WTC11 (cell line): Measurements from ENCODE around the gene PFKFB4. TPM values are rescaled to one million over a fixed set of nuclear protein-coding genes. Genes with fewer than 3 reads are reported as not detected.

ENCODE experiments used
- ATAC-seq: fragments of 200-7000 bp; cut with Tn5 transposase; 2 replicates; pipeline ENCODE4 v1.10.0; 2021; ENCODE audit warnings: mild to moderate bottlenecking, moderate library complexity
- CTCF ChIA-PET: fragments of 300-600 bp; sonication (Branson Sonifier 250); formaldehyde crosslinking; loops from one replicate; lab custom pipeline; 2021; ENCODE audit warnings: antibody characterized with exemption; lab: Charles Lee
- POLR2A ChIA-PET: fragments of 350-600 bp; sonication (Branson Sonifier 250); formaldehyde crosslinking; loops from one replicate; lab custom pipeline; 2021; ENCODE audit warnings: antibody characterized with exemption; lab: Charles Lee
- DNase-seq: peaks from one replicate; pipeline ENCODE4 v3.0.0; 2021; ENCODE audit warnings: low spot score
- H3K27ac Mint-ChIP-seq: 2 replicates; pipeline ENCODE4 v1.8.0; 2021; ENCODE audit warnings: mixed read lengths
- H3K27me3 Mint-ChIP-seq: 2 replicates; pipeline ENCODE4 v1.8.0; 2021; ENCODE audit warnings: low read depth, mild to moderate bottlenecking, moderate library complexity, mixed read lengths
- H3K36me3 Mint-ChIP-seq: 2 replicates; pipeline ENCODE4 v1.8.0; 2021; ENCODE audit warnings: mixed read lengths
- H3K4me1 Mint-ChIP-seq: 2 replicates; pipeline ENCODE4 v1.8.0; 2022; ENCODE audit warnings: mixed read lengths
- H3K4me3 Mint-ChIP-seq: 2 replicates; pipeline ENCODE4 v1.8.0; 2021; ENCODE audit warnings: mild to moderate bottlenecking, moderate library complexity, mixed read lengths
- H3K9me3 Mint-ChIP-seq: 2 replicates; pipeline ENCODE4 v1.8.0; 2021; ENCODE audit warnings: mixed read lengths
- EMX1 ChIP-seq: fragments of 250-450 bp; sonication (Bioruptor Pico); IDR thresholded peaks from 2 replicates; pipeline ENCODE4 v1.8.0; 2021; ENCODE audit warnings: mild to moderate bottlenecking
- ESRRA ChIP-seq: sonication (generic); formaldehyde crosslinking; IDR thresholded peaks from 2 replicates; pipeline ENCODE4 v1.8.1; 2022; ENCODE audit warnings: mild to moderate bottlenecking, missing genetic modification reagents, borderline replicate concordance
- ETV6 ChIP-seq: sonication (generic); formaldehyde crosslinking; IDR thresholded peaks from 2 replicates; pipeline ENCODE4 v1.8.1; 2022; ENCODE audit warnings: mild to moderate bottlenecking, missing genetic modification reagents
- FOXJ3 ChIP-seq: sonication (generic); formaldehyde crosslinking; IDR thresholded peaks from 2 replicates; pipeline ENCODE4 v1.9.0; 2021; ENCODE audit warnings: missing genetic modification reagents, mild to moderate bottlenecking, borderline replicate concordance
- GTF2I ChIP-seq: fragments of 250-450 bp; sonication (Bioruptor Pico); conservative IDR thresholded peaks from 2 replicates; pipeline ENCODE4 v1.4.0; 2021; ENCODE audit warnings: mild to moderate bottlenecking
- IRF2 ChIP-seq: sonication (generic); formaldehyde crosslinking; IDR thresholded peaks from 2 replicates; pipeline ENCODE4 v1.8.0; 2022; ENCODE audit warnings: low read depth, missing genetic modification reagents, borderline replicate concordance
- JAZF1 ChIP-seq: fragments of 250-450 bp; sonication (Bioruptor Pico); IDR thresholded peaks from 2 replicates; pipeline ENCODE4 v1.9.0; 2021; ENCODE audit warnings: moderate library complexity, mild to moderate bottlenecking, inconsistent platforms
- MAX ChIP-seq: sonication (generic); formaldehyde crosslinking; IDR thresholded peaks from 2 replicates; pipeline ENCODE4 v1.8.0; 2022; ENCODE audit warnings: mild to moderate bottlenecking, missing genetic modification reagents
- MYBL2 ChIP-seq: sonication (generic); formaldehyde crosslinking; IDR thresholded peaks from 2 replicates; pipeline ENCODE4 v1.8.1; 2023; ENCODE audit warnings: mild to moderate bottlenecking, moderate library complexity, missing genetic modification reagents
- PRRX2 ChIP-seq: fragments of 250-450 bp; sonication (Bioruptor Pico); IDR thresholded peaks from 2 replicates; pipeline ENCODE4 v1.8.0; 2021; ENCODE audit warnings: mild to moderate bottlenecking
- RELA ChIP-seq: sonication (generic); formaldehyde crosslinking; IDR thresholded peaks from 2 replicates; pipeline ENCODE4 v1.8.1; 2022; ENCODE audit warnings: missing genetic modification reagents, mild to moderate bottlenecking, borderline replicate concordance
- SMAD3 ChIP-seq: sonication (generic); formaldehyde crosslinking; IDR thresholded peaks from 2 replicates; pipeline ENCODE4 v1.8.0; 2022; ENCODE audit warnings: missing genetic modification reagents, mild to moderate bottlenecking, borderline replicate concordance
- SMAD4 ChIP-seq: sonication (generic); formaldehyde crosslinking; IDR thresholded peaks from 2 replicates; pipeline ENCODE4 v1.8.0; 2022; ENCODE audit warnings: mild to moderate bottlenecking, missing genetic modification reagents
- TEAD1 ChIP-seq: sonication (generic); formaldehyde crosslinking; IDR thresholded peaks from 2 replicates; pipeline ENCODE4 v1.8.0; 2022; ENCODE audit warnings: mild to moderate bottlenecking, missing genetic modification reagents
- TEAD4 ChIP-seq: sonication (generic); formaldehyde crosslinking; IDR thresholded peaks from 2 replicates; pipeline ENCODE4 v1.8.0; 2022; ENCODE audit warnings: mild to moderate bottlenecking, missing genetic modification reagents
- TP53 ChIP-seq: sonication (generic); formaldehyde crosslinking; IDR thresholded peaks from 2 replicates; pipeline ENCODE4 v1.8.1; 2023; ENCODE audit warnings: mild to moderate bottlenecking, missing genetic modification reagents
- ZNF138 ChIP-seq: sonication (generic); formaldehyde crosslinking; conservative IDR thresholded peaks from 2 replicates; pipeline ENCODE4 v1.8.1; 2022; ENCODE audit warnings: mild to moderate bottlenecking, moderate library complexity, missing genetic modification reagents
- ZNF263 ChIP-seq: sonication (generic); formaldehyde crosslinking; IDR thresholded peaks from 2 replicates; pipeline ENCODE4 v1.8.1; 2022; ENCODE audit warnings: low read depth, mild to moderate bottlenecking, moderate library complexity, missing genetic modification reagents
- ZNF396 ChIP-seq: fragments of 250-450 bp; sonication (Bioruptor Pico); IDR thresholded peaks from 2 replicates; pipeline ENCODE4 v1.8.0; 2021; ENCODE audit warnings: mild to moderate bottlenecking, moderate library complexity, borderline replicate concordance
- ZNF671 ChIP-seq: fragments of 250-450 bp; sonication (Bioruptor Pico); IDR thresholded peaks from 2 replicates; pipeline ENCODE4 v1.8.0; 2021; ENCODE audit warnings: mild to moderate bottlenecking
- total RNA-seq: library from RNA; stranded (reverse); gene quantifications from 3 replicates; pipeline ENCODE4 v1.2.3, GENCODE V29; 2021
- TF ChIP-seq, protein P1 (sequence below): sonication (generic); formaldehyde crosslinking; IDR thresholded peaks from 2 replicates; pipeline ENCODE4 v1.8.0; 2023; ENCODE audit warnings: mild to moderate bottlenecking, missing genetic modification reagents
- TF ChIP-seq, protein P2 (sequence below): sonication (generic); formaldehyde crosslinking; IDR thresholded peaks from 2 replicates; pipeline ENCODE4 v1.8.1; 2023; ENCODE audit warnings: mild to moderate bottlenecking, missing genetic modification reagents, borderline replicate concordance
- TF ChIP-seq, protein P3 (sequence below): sonication (generic); formaldehyde crosslinking; IDR thresholded peaks from 2 replicates; pipeline ENCODE4 v1.8.0; 2022; ENCODE audit warnings: missing genetic modification reagents

PFKFB4 gene
- total RNA-seq, 1 experiment from 2014 or later: 18.0 TPM

GRCh38 chr3:48501196-48501595 is 55.4 kb downstream of the PFKFB4 start:
- ATAC-seq (no peak), DNase-seq (no peak)
- Mint-ChIP-seq H3K27me3 (no peaks in the 10 kb centered on the region; the same call in none of the 2 replicates), H3K9me3 (peaks cover 7% of the 10 kb centered on the region), H3K4me3 (no peak overlapping the region), H3K27ac (peak overlapping the region; percentile 80), H3K36me3 (peaks cover 18% of the 10 kb centered on the region), H3K4me1 (peaks cover 23% of the 10 kb centered on the region)
- ChIA-PET CTCF (interaction anchor here (1.0 to 1.9 kb wide), 3 partner anchors 48 to 65 kb away, joined by 3 to 5 read pairs (median 3); no protein-coding TSS in a partner anchor), POLR2A (interaction anchor here (0.6 kb wide), 1 partner anchor 28 kb away, joined by 4 read pairs; no protein-coding TSS in a partner anchor)
- TF ChIP-seq SMAD4 (CRISPR knock-in tag) (no peak), ESRRA (no peak), SMAD3 (CRISPR knock-in tag) (no peak), ZNF138 (CRISPR knock-in tag) (no peak), MAX (CRISPR knock-in tag) (no peak), ZNF263 (CRISPR knock-in tag) (no peak), PRRX2 (no peak), TP53 (CRISPR knock-in tag) (no peak), TEAD4 (no peak), JAZF1 (CRISPR knock-in tag) (no peak), IRF2 (no peak), GTF2I (CRISPR knock-in tag) (no peak), MYBL2 (CRISPR knock-in tag) (no peak)
- TF ChIP-seq, protein P1, sequence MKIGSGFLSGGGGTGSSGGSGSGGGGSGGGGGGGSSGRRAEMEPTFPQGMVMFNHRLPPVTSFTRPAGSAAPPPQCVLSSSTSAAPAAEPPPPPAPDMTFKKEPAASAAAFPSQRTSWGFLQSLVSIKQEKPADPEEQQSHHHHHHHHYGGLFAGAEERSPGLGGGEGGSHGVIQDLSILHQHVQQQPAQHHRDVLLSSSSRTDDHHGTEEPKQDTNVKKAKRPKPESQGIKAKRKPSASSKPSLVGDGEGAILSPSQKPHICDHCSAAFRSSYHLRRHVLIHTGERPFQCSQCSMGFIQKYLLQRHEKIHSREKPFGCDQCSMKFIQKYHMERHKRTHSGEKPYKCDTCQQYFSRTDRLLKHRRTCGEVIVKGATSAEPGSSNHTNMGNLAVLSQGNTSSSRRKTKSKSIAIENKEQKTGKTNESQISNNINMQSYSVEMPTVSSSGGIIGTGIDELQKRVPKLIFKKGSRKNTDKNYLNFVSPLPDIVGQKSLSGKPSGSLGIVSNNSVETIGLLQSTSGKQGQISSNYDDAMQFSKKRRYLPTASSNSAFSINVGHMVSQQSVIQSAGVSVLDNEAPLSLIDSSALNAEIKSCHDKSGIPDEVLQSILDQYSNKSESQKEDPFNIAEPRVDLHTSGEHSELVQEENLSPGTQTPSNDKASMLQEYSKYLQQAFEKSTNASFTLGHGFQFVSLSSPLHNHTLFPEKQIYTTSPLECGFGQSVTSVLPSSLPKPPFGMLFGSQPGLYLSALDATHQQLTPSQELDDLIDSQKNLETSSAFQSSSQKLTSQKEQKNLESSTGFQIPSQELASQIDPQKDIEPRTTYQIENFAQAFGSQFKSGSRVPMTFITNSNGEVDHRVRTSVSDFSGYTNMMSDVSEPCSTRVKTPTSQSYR (CRISPR knock-in tag): no peak
- TF ChIP-seq, protein P2, sequence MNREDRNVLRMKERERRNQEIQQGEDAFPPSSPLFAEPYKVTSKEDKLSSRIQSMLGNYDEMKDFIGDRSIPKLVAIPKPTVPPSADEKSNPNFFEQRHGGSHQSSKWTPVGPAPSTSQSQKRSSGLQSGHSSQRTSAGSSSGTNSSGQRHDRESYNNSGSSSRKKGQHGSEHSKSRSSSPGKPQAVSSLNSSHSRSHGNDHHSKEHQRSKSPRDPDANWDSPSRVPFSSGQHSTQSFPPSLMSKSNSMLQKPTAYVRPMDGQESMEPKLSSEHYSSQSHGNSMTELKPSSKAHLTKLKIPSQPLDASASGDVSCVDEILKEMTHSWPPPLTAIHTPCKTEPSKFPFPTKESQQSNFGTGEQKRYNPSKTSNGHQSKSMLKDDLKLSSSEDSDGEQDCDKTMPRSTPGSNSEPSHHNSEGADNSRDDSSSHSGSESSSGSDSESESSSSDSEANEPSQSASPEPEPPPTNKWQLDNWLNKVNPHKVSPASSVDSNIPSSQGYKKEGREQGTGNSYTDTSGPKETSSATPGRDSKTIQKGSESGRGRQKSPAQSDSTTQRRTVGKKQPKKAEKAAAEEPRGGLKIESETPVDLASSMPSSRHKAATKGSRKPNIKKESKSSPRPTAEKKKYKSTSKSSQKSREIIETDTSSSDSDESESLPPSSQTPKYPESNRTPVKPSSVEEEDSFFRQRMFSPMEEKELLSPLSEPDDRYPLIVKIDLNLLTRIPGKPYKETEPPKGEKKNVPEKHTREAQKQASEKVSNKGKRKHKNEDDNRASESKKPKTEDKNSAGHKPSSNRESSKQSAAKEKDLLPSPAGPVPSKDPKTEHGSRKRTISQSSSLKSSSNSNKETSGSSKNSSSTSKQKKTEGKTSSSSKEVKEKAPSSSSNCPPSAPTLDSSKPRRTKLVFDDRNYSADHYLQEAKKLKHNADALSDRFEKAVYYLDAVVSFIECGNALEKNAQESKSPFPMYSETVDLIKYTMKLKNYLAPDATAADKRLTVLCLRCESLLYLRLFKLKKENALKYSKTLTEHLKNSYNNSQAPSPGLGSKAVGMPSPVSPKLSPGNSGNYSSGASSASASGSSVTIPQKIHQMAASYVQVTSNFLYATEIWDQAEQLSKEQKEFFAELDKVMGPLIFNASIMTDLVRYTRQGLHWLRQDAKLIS (CRISPR knock-in tag): no peak
- TF ChIP-seq, protein P3, sequence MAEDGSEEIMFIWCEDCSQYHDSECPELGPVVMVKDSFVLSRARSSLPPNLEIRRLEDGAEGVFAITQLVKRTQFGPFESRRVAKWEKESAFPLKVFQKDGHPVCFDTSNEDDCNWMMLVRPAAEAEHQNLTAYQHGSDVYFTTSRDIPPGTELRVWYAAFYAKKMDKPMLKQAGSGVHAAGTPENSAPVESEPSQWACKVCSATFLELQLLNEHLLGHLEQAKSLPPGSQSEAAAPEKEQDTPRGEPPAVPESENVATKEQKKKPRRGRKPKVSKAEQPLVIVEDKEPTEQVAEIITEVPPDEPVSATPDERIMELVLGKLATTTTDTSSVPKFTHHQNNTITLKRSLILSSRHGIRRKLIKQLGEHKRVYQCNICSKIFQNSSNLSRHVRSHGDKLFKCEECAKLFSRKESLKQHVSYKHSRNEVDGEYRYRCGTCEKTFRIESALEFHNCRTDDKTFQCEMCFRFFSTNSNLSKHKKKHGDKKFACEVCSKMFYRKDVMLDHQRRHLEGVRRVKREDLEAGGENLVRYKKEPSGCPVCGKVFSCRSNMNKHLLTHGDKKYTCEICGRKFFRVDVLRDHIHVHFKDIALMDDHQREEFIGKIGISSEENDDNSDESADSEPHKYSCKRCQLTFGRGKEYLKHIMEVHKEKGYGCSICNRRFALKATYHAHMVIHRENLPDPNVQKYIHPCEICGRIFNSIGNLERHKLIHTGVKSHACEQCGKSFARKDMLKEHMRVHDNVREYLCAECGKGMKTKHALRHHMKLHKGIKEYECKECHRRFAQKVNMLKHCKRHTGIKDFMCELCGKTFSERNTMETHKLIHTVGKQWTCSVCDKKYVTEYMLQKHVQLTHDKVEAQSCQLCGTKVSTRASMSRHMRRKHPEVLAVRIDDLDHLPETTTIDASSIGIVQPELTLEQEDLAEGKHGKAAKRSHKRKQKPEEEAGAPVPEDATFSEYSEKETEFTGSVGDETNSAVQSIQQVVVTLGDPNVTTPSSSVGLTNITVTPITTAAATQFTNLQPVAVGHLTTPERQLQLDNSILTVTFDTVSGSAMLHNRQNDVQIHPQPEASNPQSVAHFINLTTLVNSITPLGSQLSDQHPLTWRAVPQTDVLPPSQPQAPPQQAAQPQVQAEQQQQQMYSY (CRISPR knock-in tag): no peak

DNA sequence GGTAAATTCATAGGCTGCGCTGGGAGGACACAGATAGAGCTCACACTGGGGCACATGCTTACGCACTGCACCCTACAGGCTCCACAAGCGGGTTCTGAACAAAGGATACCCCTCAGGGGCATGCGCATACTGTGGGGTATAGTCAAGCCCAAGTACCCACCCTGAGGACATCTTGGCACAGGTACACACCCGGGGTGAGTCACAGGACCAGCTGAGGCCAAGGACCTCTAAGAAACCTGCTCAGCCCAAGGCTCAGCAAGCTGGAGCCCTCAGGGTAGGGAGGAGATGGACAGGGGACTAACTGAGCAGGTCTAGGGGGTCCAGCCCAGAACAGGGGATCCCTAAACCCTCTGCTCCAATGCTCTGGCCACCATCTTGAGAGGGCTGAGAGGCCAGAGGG is 55.9 kb downstream of the PFKFB4 start:
- H3K4me3 Mint-ChIP-seq: no peak overlapping the region
- no peak for DNase-seq
- no peak for ATAC-seq
- no peak for TF ChIP-seq EMX1 (CRISPR knock-in tag)
- no peak for TF ChIP-seq ETV6 (CRISPR knock-in tag)
- no peak for TF ChIP-seq ZNF396 (CRISPR knock-in tag)
- no peak for TF ChIP-seq FOXJ3 (CRISPR knock-in tag)
- no peak for TF ChIP-seq RELA (CRISPR knock-in tag)
- TF ChIP-seq TEAD1 (CRISPR knock-in tag): no peak
- no peak for TF ChIP-seq ZNF671 (CRISPR knock-in tag)

More for the DNA sequence above, 55.9 kb downstream of the PFKFB4 start:
- H3K4me1 Mint-ChIP-seq: peaks cover 23% of the 10 kb centered on the region
- peaks cover 7% of the 10 kb centered on the region for H3K9me3 Mint-ChIP-seq
- peak overlapping the region; percentile 80; the same call in 1 of the 2 replicates for H3K27ac Mint-ChIP-seq
- POLR2A ChIA-PET: no interaction called here
- H3K36me3 Mint-ChIP-seq: peaks cover 18% of the 10 kb centered on the region
- CTCF ChIA-PET: interaction anchor here (1.0 to 1.9 kb wide), 3 partner anchors 27 to 57 kb away, joined by 3 to 5 read pairs (median 3); no protein-coding TSS in a partner anchor
- H3K27me3 Mint-ChIP-seq: no peaks in the 10 kb centered on the region; the same call in 1 of the 2 replicates
